Measurements from ENCODE around the gene GPR156. TPM values are rescaled to one million over a fixed set of nuclear protein-coding genes. Genes with fewer than 3 reads are reported as not detected.

Gene GPR156
- total and polyA plus RNA-seq, 2 donors (not counting 3 experiments of a cell fraction or from before 2014, with no cell fraction given), result 0.14 to 0.27 TPM

DNA sequence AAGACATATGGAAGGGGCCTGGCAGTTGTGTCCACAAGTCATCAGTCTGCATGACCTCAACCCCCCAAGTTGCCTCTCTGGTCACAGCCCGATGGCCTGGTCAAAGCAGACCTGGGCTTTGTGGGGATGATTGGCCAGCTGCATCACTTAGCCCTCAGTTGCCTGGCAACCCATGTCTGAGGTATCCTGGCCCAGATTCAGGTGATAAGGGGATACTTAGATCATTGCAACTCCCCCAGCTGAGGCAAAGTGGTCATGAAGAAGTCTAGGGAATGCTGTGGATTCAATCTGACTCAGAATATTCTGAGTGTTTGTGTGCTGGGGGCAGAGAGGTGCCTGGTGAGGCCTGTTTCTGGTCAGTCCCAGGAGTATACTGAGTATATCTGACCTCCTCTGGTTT lies 5.0 kb downstream of the GPR156 start:
- Histone ChIP-seq H3K27ac (ENCODE audit: insufficient read depth, low read depth, low read length) (no peak overlapping the region), H3K4me2 (ENCODE audit: insufficient read depth, low read length) (no peak overlapping the region), H3K9me3 (replicated peaks; ENCODE audit: control insufficient read depth, insufficient read depth, low read length) (no peaks in the 10 kb centered on the region), H2AFZ (ENCODE audit: low read depth, low read length) (no peak overlapping the region), H3K9ac (replicated peaks; ENCODE audit: extremely low read depth, insufficient read depth, low read length) (no peak overlapping the region), H4K20me1 (replicated peaks; ENCODE audit: control insufficient read depth, extremely low read depth, insufficient read depth, low read length) (no peaks in the 10 kb centered on the region), H3K4me1 (ENCODE audit: control insufficient read depth, extremely low read depth, insufficient read depth, low read length) (no peaks in the 10 kb centered on the region), H3K36me3 (ENCODE audit: control insufficient read depth in 2 of 2, extremely low read depth in 1 of 2, insufficient read depth in 2 of 2, low read length in 2 of 2) (no peaks in the 10 kb centered on the region), H3K27me3 (ENCODE audit: control insufficient read depth in 2 of 2, insufficient read depth in 2 of 2, low read length in 2 of 2) (peaks cover 18 to 21% of the 10 kb centered on the region in 2 experiments), H3K79me2 (ENCODE audit: control insufficient read depth, insufficient read depth, low read length) (no peaks in the 10 kb centered on the region), H3K4me3 (replicated peaks in 1 of 3; ENCODE audit: insufficient read depth in 1 of 3, low read depth in 1 of 3, low read length in 3 of 3) (no peak overlapping the region), H3K9me1 (replicated peaks; ENCODE audit: control insufficient read depth, extremely low read depth, insufficient read depth, low read length) (no peaks in the 10 kb centered on the region)
- no peak for TF ChIP-seq FOS (IDR thresholded peaks at IDR 0.05; ENCODE audit: borderline replicate concordance, insufficient read depth, low read length)
- no peak for TF ChIP-seq POLR2A (IDR thresholded peaks at IDR 0.05; ENCODE audit: low read depth, low read length)
- no peak for TF ChIP-seq JUN (IDR thresholded peaks at IDR 0.05; ENCODE audit: borderline replicate concordance, insufficient read depth, insufficient read length, low read depth)
- TF ChIP-seq MAX (IDR thresholded peaks at IDR 0.05; ENCODE audit: insufficient read depth, insufficient read length), result no peak
- TF ChIP-seq MYC (IDR thresholded peaks at IDR 0.05; ENCODE audit: low read depth, low read length), result no peak
- TF ChIP-seq POLR2AphosphoS5 (IDR thresholded peaks at IDR 0.05; ENCODE audit: insufficient read depth, low read depth, low read length), result no peak
- no peak for TF ChIP-seq GATA2 (IDR thresholded peaks at IDR 0.05; ENCODE audit: insufficient read depth, insufficient read length, low read depth, low read length)
- DNase-seq (ENCODE audit: low read depth, low spot score) (no peak), FAIRE-seq (no peak)
- intact Hi-C loops (cut with micrococcal nuclease), result no loop called here
- dilution Hi-C loops (cut with MboI; ENCODE audit: extremely low pct_ligation_motif_present, low sequenced_read_pairs), result no loop called here
- BruUV-seq (replicated peaks), result no TSS peak
- POLR2A ChIA-PET, result no interaction called here
- CTCF ChIA-PET, result interaction anchor here (1.3 kb wide), 1 partner anchor 9 kb away, joined by 3 read pairs; no protein-coding TSS in a partner anchor

GRCh38 chr3:120276767-120277166 lies 8.3 kb downstream of the GPR156 start:
- BruUV-seq (replicated peaks), result no TSS peak
- Histone ChIP-seq H3K4me1 (ENCODE audit: control insufficient read depth, extremely low read depth, insufficient read depth, low read length) (no peaks in the 10 kb centered on the region), H3K9ac (replicated peaks; ENCODE audit: extremely low read depth, insufficient read depth, low read length) (no peak overlapping the region), H4K20me1 (replicated peaks; ENCODE audit: control insufficient read depth, extremely low read depth, insufficient read depth, low read length) (no peaks in the 10 kb centered on the region), H3K9me1 (replicated peaks; ENCODE audit: control insufficient read depth, extremely low read depth, insufficient read depth, low read length) (no peaks in the 10 kb centered on the region), H3K36me3 (ENCODE audit: control insufficient read depth in 2 of 2, extremely low read depth in 1 of 2, insufficient read depth in 2 of 2, low read length in 2 of 2) (no peaks in the 10 kb centered on the region), H3K27ac (ENCODE audit: insufficient read depth, low read depth, low read length) (no peak overlapping the region), H3K79me2 (ENCODE audit: control insufficient read depth, insufficient read depth, low read length) (no peaks in the 10 kb centered on the region), H3K27me3 (ENCODE audit: control insufficient read depth in 2 of 2, insufficient read depth in 2 of 2, low read length in 2 of 2) (peaks cover 5 to 7% of the 10 kb centered on the region in 2 experiments), H2AFZ (ENCODE audit: low read depth, low read length) (no peak overlapping the region), H3K4me3 (replicated peaks in 1 of 3; ENCODE audit: insufficient read depth in 1 of 3, low read depth in 1 of 3, low read length in 3 of 3) (no peak overlapping the region), H3K4me2 (ENCODE audit: insufficient read depth, low read length) (no peak overlapping the region), H3K9me3 (replicated peaks; ENCODE audit: control insufficient read depth, insufficient read depth, low read length) (no peaks in the 10 kb centered on the region)
- dilution Hi-C loops (cut with MboI; ENCODE audit: extremely low pct_ligation_motif_present, low sequenced_read_pairs) (no loop called here), intact Hi-C loops (cut with micrococcal nuclease) (no loop called here)
- FAIRE-seq (no peak), DNase-seq (ENCODE audit: low read depth, low spot score) (no peak)
- CTCF ChIA-PET, result no interaction called here
- POLR2A ChIA-PET, result no interaction called here
- no peak for TF ChIP-seq CTCF (IDR thresholded peaks at IDR 0.05; ENCODE audit: extremely low read depth in 1 of 2, insufficient read depth in 1 of 2, low read depth in 1 of 2, low read length in 2 of 2)
- TF ChIP-seq MYC (IDR thresholded peaks at IDR 0.05; ENCODE audit: low read depth, low read length), result no peak
- TF ChIP-seq EZH2 (IDR thresholded peaks at IDR 0.05; ENCODE audit: borderline replicate concordance, low read depth, low read length, severe bottlenecking), result no peak
- no peak for TF ChIP-seq POLR2A (IDR thresholded peaks at IDR 0.05; ENCODE audit: low read depth, low read length)

Data from endothelial cell of umbilical vein (primary cell).